CD14-positive monocyte (primary cell): ENCODE results near the gene GPR137B. TPM values are rescaled to one million over a fixed set of nuclear protein-coding genes. Genes with fewer than 3 reads are reported as not detected.

Experiments used
- DNase-seq, 3 donors: peaks; one replicate each; pipeline ENCODE4 v3.0.0-alpha.2; 2011 to 2022
- H2AFZ ChIP-seq: 2 replicates; pipeline ENCODE4 v1.6.0; 2012; ENCODE audit warnings: mild to moderate bottlenecking, low read depth, low read length, inconsistent platforms; ENCODE audit not compliant: insufficient read depth, poor library complexity, severe bottlenecking
- H3K27ac ChIP-seq, 2 donors: 1 replicate in 1 of 2; 2 replicates in 1 of 2; pipeline ENCODE4 v1.5.1; 2012 to 2013; ENCODE audit warnings: low read length in 2 of 2, control low read depth in 1 of 2, inconsistent platforms in 1 of 2, low read depth in 1 of 2, mild to moderate bottlenecking in 1 of 2
- H3K27me3 ChIP-seq, 2 donors: one replicate each; pipeline versions ENCODE4 v1.6.0 to v1.6.1; 2011 to 2013; ENCODE audit warnings: low read length in 2 of 2; ENCODE audit not compliant: control insufficient read depth in 2 of 2, insufficient read depth in 2 of 2
- H3K36me3 ChIP-seq, 2 donors: replicated peaks in 1 of 2; 1 replicate in 1 of 2; 2 replicates in 1 of 2; pipeline versions ENCODE4 v1.5.1 to v1.6.1; 2012 to 2013; ENCODE audit warnings: low read length in 2 of 2, control low read depth in 1 of 2, inconsistent platforms in 1 of 2, mild to moderate bottlenecking in 1 of 2; ENCODE audit not compliant: insufficient read depth in 2 of 2, control insufficient read depth in 1 of 2
- H3K4me1 ChIP-seq, 2 donors: 1 replicate in 1 of 2; 2 replicates in 1 of 2; pipeline versions ENCODE4 v1.5.1 to v1.6.1; 2012 to 2013; ENCODE audit warnings: low read length in 2 of 2, control low read depth in 1 of 2, inconsistent platforms in 1 of 2, mild to moderate bottlenecking in 1 of 2, moderate library complexity in 1 of 2; ENCODE audit not compliant: insufficient read depth in 2 of 2, control insufficient read depth in 1 of 2
- H3K4me2 ChIP-seq: replicated peaks from 2 replicates; pipeline ENCODE3; 2012; ENCODE audit warnings: low read length, moderate library complexity, mild to moderate bottlenecking; ENCODE audit not compliant: poor library complexity, severe bottlenecking; ENCODE audit errors: extremely low read depth
- H3K4me3 ChIP-seq, 3 experiments: fragments of 200-600 bp in 1 of 3; sonication (generic) in 1 of 3; replicated peaks in 1 of 3; 1 replicate in 2 of 3; 2 replicates in 1 of 3; pipeline ENCODE4 v1.5.1; 2011 to 2013; ENCODE audit warnings: low read length in 3 of 3, mild to moderate bottlenecking in 3 of 3, control low read depth in 2 of 3, low read depth in 2 of 3, inconsistent platforms in 1 of 3, moderate library complexity in 1 of 3
- H3K79me2 ChIP-seq: 2 replicates; pipeline ENCODE4 v1.6.0; 2012; ENCODE audit warnings: mild to moderate bottlenecking, control low read depth, inconsistent platforms, low read length, moderate library complexity; ENCODE audit not compliant: insufficient read depth
- H3K9ac ChIP-seq: 2 replicates; pipeline ENCODE4 v1.6.0; 2017; ENCODE audit warnings: low read length, mild to moderate bottlenecking; ENCODE audit not compliant: insufficient read depth, poor library complexity, severe bottlenecking
- H3K9me3 ChIP-seq, 2 donors: replicated peaks in 1 of 2; 1 replicate in 1 of 2; 2 replicates in 1 of 2; pipeline versions ENCODE4 v1.5.1 to v1.6.1; 2012 to 2013; ENCODE audit warnings: low read length in 2 of 2, control low read depth in 1 of 2; ENCODE audit not compliant: control insufficient read depth in 1 of 2, insufficient read depth in 1 of 2
- H4K20me1 ChIP-seq: 2 replicates; pipeline ENCODE4 v1.6.0; 2012; ENCODE audit warnings: mild to moderate bottlenecking, low read length, control low read depth, moderate library complexity; ENCODE audit not compliant: insufficient read depth
- H3K27ac Mint-ChIP-seq, 7 donors: one replicate each; pipeline ENCODE4 v1.8.0; 2020; ENCODE audit warnings: mild to moderate bottlenecking in 7 of 7, mixed read lengths in 7 of 7, moderate library complexity in 6 of 7, inconsistent platforms in 2 of 7
- H3K27me3 Mint-ChIP-seq, 3 donors: one replicate each; pipeline ENCODE4 v1.8.0; 2021 to 2022; ENCODE audit warnings: low read depth in 3 of 3, mild to moderate bottlenecking in 3 of 3, mixed read lengths in 3 of 3, moderate library complexity in 3 of 3, inconsistent platforms in 1 of 3
- H3K36me3 Mint-ChIP-seq, 2 donors: one replicate each; pipeline ENCODE4 v1.8.0; 2020; ENCODE audit warnings: mixed read lengths in 2 of 2, inconsistent platforms in 1 of 2, mild to moderate bottlenecking in 1 of 2
- H3K4me1 Mint-ChIP-seq: one replicate; pipeline ENCODE4 v1.8.0; 2020; ENCODE audit warnings: mild to moderate bottlenecking, mixed read lengths
- H3K4me3 Mint-ChIP-seq, 2 donors: one replicate each; pipeline ENCODE4 v1.8.0; 2020; ENCODE audit warnings: mild to moderate bottlenecking in 2 of 2, mixed read lengths in 2 of 2, moderate library complexity in 1 of 2
- H3K9me3 Mint-ChIP-seq, 7 donors: one replicate each; pipeline ENCODE4 v1.8.0; 2020 to 2022; ENCODE audit warnings: mixed read lengths in 7 of 7, mild to moderate bottlenecking in 6 of 7, moderate library complexity in 6 of 7, inconsistent platforms in 2 of 7
- CTCF ChIP-seq: fragments of 200-600 bp; IDR thresholded peaks from one replicate; pipeline ENCODE4 v1.8.0; 2022; ENCODE audit warnings: antibody characterized with exemption, mild to moderate bottlenecking
- WGBS: methylation state at CpG from one replicate; pipeline ENCODE4 v1.1.5; 2013; ENCODE audit warnings: missing lambda C conversion rate; ENCODE audit not compliant: insufficient coverage; 5-methylcytosine and 5-hydroxymethylcytosine counted together
- intact Hi-C, 2 donors: fragments of 100-400 bp; cut with micrococcal nuclease; formaldehyde crosslinking; loops; one replicate each; pipeline versions ENCODE4 v1.15.0 to v1.15.1; 2023
- polyA plus RNA-seq, 3 donors: library from polyadenylated mRNA; depleted of rRNA in 1 of 3; unstranded in 2 of 3; stranded (reverse) in 1 of 3; fragments of 300-500 nt in 2 of 3; fragments of >200 nt in 1 of 3; fragmentation: Illumina TruSeq in 2 of 3; gene quantifications; 1 replicate in 2 of 3; 2 replicates in 1 of 3; pipeline ENCODE4 v1.2.3, GENCODE V29; 2012 to 2021

The GPR137B gene
- polyA plus RNA-seq, 3 donors: 7.5 to 10.8 (median 8.7) TPM

GRCh38 chr1:236143104-236143948, 987 bp downstream of the GPR137B start:
- Histone ChIP-seq H3K79me2 (peaks cover 23% of the 10 kb centered on the region), H3K4me1 (peaks cover 22 to 41% of the 10 kb centered on the region in 2 donors), H2AFZ (peak overlapping the region; percentile 95), H3K27ac (peak overlapping the region; percentile 50 to 77), H4K20me1 (peaks cover 52% of the 10 kb centered on the region), H3K4me2 (peak overlapping the region; percentile 99), H3K36me3 (peaks cover 2 to 8% of the 10 kb centered on the region in 2 donors), H3K9me3 (peaks cover 0 to 11% of the 10 kb centered on the region in 2 donors), H3K9ac (peak overlapping the region; percentile 80), H3K27me3 (peaks cover 15 to 33% of the 10 kb centered on the region in 2 donors), H3K4me3 (peak overlapping the region; percentile 57 to 92 (median 59))
- peak; percentile 28 to 43 (median 41) for DNase-seq
- WGBS: 15% methylated on average over 31 of the region's 39 CpGs
- Mint-ChIP-seq H3K27ac (peak overlapping the region in 6 of 7 donors; percentile 41 to 85 (median 64)), H3K9me3 (peaks cover 0 to 15% (median 2%) of the 10 kb centered on the region in 7 donors), H3K36me3 (peaks cover 16 to 23% of the 10 kb centered on the region in 2 donors), H3K4me3 (peak overlapping the region; percentile 100), H3K27me3 (peaks cover 28 to 36% (median 31%) of the 10 kb centered on the region in 3 donors), H3K4me1 (peaks cover 47% of the 10 kb centered on the region)
- no peak for TF ChIP-seq CTCF
- intact Hi-C loops: no loop called here

- Mint-ChIP-seq H3K9me3 (peaks cover 0 to 15% (median 2%) of the 10 kb centered on the region in 7 donors), H3K4me1 (peaks cover 47% of the 10 kb centered on the region), H3K36me3 (peaks cover 20 to 23% of the 10 kb centered on the region in 2 donors), H3K27ac (no peak overlapping the region), H3K27me3 (peaks cover 25 to 32% (median 26%) of the 10 kb centered on the region in 3 donors), H3K4me3 (peak overlapping the region; percentile 100)
- peak overlapping the region; percentile 80 for H3K9ac ChIP-seq
- H4K20me1 ChIP-seq: peaks cover 59% of the 10 kb centered on the region
- intact Hi-C loops: no loop called here
- WGBS: no CpG with 5 or more reads among the region's 14 CpGs
- TF ChIP-seq CTCF: no peak
- no peak overlapping the region for H3K27ac ChIP-seq
- H3K27me3 ChIP-seq: peaks cover 15 to 27% of the 10 kb centered on the region in 2 donors
- peaks cover 2 to 8% of the 10 kb centered on the region in 2 donors for H3K36me3 ChIP-seq
- peaks cover 0 to 11% of the 10 kb centered on the region in 2 donors for H3K9me3 ChIP-seq
- no peak overlapping the region for H2AFZ ChIP-seq
- H3K4me1 ChIP-seq: peaks cover 22 to 42% of the 10 kb centered on the region in 2 donors
- peaks cover 29% of the 10 kb centered on the region for H3K79me2 ChIP-seq
- DNase-seq: no peak
- H3K4me3 ChIP-seq: peak overlapping the region in 1 of 3 experiments; percentile 92
- peak overlapping the region; percentile 99 for H3K4me2 ChIP-seq
Observed at GRCh38 chr1:236144033-236144432, 1.7 kb downstream of the GPR137B start.
